ENCODE results near the gene IGSF3. TPM values are rescaled to one million over a fixed set of nuclear protein-coding genes. Genes with fewer than 3 reads are reported as not detected.

The IGSF3 gene
- total RNA-seq, 1 donor from 2014 or later = 34.8 TPM

GRCh38 chr1:116704278-116704677 lies 36.7 kb upstream of the IGSF3 start:
- TF ChIP-seq CTCF (IDR thresholded peaks at IDR 0.05; ENCODE audit: insufficient read depth, low read length, poor library complexity, severe bottlenecking) = no peak
- DNase-seq (ENCODE audit: low read depth) = no peak

GRCh38 chr1:116699605-116700004 lies 32.1 kb upstream of the IGSF3 start:
- TF ChIP-seq CTCF (IDR thresholded peaks at IDR 0.05; ENCODE audit: insufficient read depth, low read length, poor library complexity, severe bottlenecking) = no peak
- no peaks in the 10 kb centered on the region for H3K27me3 ChIP-seq (ENCODE audit: control insufficient read depth, insufficient read depth, low read length)
- DNase-seq (ENCODE audit: low read depth) = no peak
- H3K36me3 ChIP-seq (ENCODE audit: control insufficient read depth, insufficient read depth, low read length) = no peaks in the 10 kb centered on the region
- no peak overlapping the region for H3K4me3 ChIP-seq (ENCODE audit: low read depth, low read length)

More at GRCh38 chr1:116704278-116704677, 36.7 kb upstream of the IGSF3 start:
- H3K4me3 ChIP-seq (ENCODE audit: low read depth, low read length) = no peak overlapping the region
- H3K36me3 ChIP-seq (ENCODE audit: control insufficient read depth, insufficient read depth, low read length) = no peaks in the 10 kb centered on the region
- no peaks in the 10 kb centered on the region for H3K27me3 ChIP-seq (ENCODE audit: control insufficient read depth, insufficient read depth, low read length)

GRCh38 chr1:116698244-116698595 lies 30.7 kb upstream of the IGSF3 start:
- Histone ChIP-seq H3K36me3 (ENCODE audit: control insufficient read depth, insufficient read depth, low read length) (no peaks in the 10 kb centered on the region), H3K4me3 (ENCODE audit: low read depth, low read length) (no peak overlapping the region), H3K27me3 (ENCODE audit: control insufficient read depth, insufficient read depth, low read length) (no peaks in the 10 kb centered on the region)
- TF ChIP-seq CTCF (IDR thresholded peaks at IDR 0.05; ENCODE audit: insufficient read depth, low read length, poor library complexity, severe bottlenecking) = no peak
- no peak for DNase-seq (ENCODE audit: low read depth)

- DNase-seq (ENCODE audit: low read depth) = no peak
- no peak for TF ChIP-seq CTCF (IDR thresholded peaks at IDR 0.05; ENCODE audit: insufficient read depth, low read length, poor library complexity, severe bottlenecking)
- H3K36me3 ChIP-seq (ENCODE audit: control insufficient read depth, insufficient read depth, low read length) = no peaks in the 10 kb centered on the region
- no peaks in the 10 kb centered on the region for H3K27me3 ChIP-seq (ENCODE audit: control insufficient read depth, insufficient read depth, low read length)
- H3K4me3 ChIP-seq (ENCODE audit: low read depth, low read length) = no peak overlapping the region
Observed at GRCh38 chr1:116697548-116698243, 30.2 kb upstream of the IGSF3 start.

- TF ChIP-seq CTCF (IDR thresholded peaks at IDR 0.05; ENCODE audit: insufficient read depth, low read length, poor library complexity, severe bottlenecking) = no peak
- Histone ChIP-seq H3K27me3 (ENCODE audit: control insufficient read depth, insufficient read depth, low read length) (no peaks in the 10 kb centered on the region), H3K4me3 (ENCODE audit: low read depth, low read length) (no peak overlapping the region), H3K36me3 (ENCODE audit: control insufficient read depth, insufficient read depth, low read length) (no peaks in the 10 kb centered on the region)
- no peak for DNase-seq (ENCODE audit: low read depth)
Observed at GRCh38 chr1:116694524-116694923, 27.0 kb upstream of the IGSF3 start.

Data from kidney epithelial cell (primary cell).